ENCODE data around the gene FAM53B.
A peak's percentile ranks its signal among the peaks of the same experiment; 100 is the strongest.

FAM53B gene

GRCh38 chr10:124742413-124743190, 1.6 kb downstream of the FAM53B start:
- TF ChIP-seq CTCF (IDR thresholded peaks at IDR 0.05; ENCODE audit: control insufficient read depth, insufficient read depth, low read depth, low read length, missing control alignments), result peak; percentile 44
- DNase-seq (ENCODE audit: low read depth), result no peak
- H3K4me3 ChIP-seq (ENCODE audit: control insufficient read depth, low read depth, low read length), result peak overlapping the region; percentile 54

DNA sequence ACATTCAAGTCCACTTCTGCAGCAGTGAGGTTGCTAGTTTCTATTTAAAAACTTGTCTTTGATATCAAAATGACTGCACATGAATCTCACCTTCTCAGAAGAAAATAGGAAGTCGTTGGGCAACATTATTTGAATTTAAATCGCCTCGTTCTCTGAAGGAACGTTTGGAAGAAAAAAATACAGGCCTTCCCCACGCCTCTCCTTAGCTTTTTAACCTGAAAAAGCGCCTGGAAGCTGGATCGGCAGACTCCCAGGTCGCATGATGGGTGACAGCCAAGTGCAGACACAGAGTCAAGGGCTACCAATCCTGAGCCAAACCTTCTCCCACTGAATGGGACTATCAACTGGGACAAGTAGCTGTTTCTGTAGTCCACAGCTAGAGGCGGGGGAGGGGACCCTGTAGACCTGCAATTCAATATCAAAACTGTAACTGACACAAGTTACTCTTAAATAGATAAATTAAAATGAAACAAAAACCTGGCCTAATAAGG, 2.2 kb downstream of the FAM53B start:
- no peak for TF ChIP-seq CTCF (IDR thresholded peaks at IDR 0.05; ENCODE audit: control insufficient read depth, insufficient read depth, low read depth, low read length, missing control alignments)
- DNase-seq (ENCODE audit: low read depth), result no peak
- no peak overlapping the region for H3K4me3 ChIP-seq (ENCODE audit: control insufficient read depth, low read depth, low read length)

- DNase-seq (ENCODE audit: low read depth), result no peak
- H3K4me3 ChIP-seq (ENCODE audit: control insufficient read depth, low read depth, low read length), result no peak overlapping the region
- TF ChIP-seq CTCF (IDR thresholded peaks at IDR 0.05; ENCODE audit: control insufficient read depth, insufficient read depth, low read depth, low read length, missing control alignments), result peak; percentile 82
These were observed 2.8 kb downstream of the FAM53B start for GRCh38 chr10:124741281-124741921.

GRCh38 chr10:124740369-124741280, 3.6 kb downstream of the FAM53B start:
- peak overlapping the region; percentile 32 for H3K4me3 ChIP-seq (ENCODE audit: control insufficient read depth, low read depth, low read length)
- DNase-seq (ENCODE audit: low read depth), result no peak
- no peak for TF ChIP-seq CTCF (IDR thresholded peaks at IDR 0.05; ENCODE audit: control insufficient read depth, insufficient read depth, low read depth, low read length, missing control alignments)

GRCh38 chr10:124739986-124740368, 4.2 kb downstream of the FAM53B start:
- H3K4me3 ChIP-seq (ENCODE audit: control insufficient read depth, low read depth, low read length), result no peak overlapping the region
- TF ChIP-seq CTCF (IDR thresholded peaks at IDR 0.05; ENCODE audit: control insufficient read depth, insufficient read depth, low read depth, low read length, missing control alignments), result no peak

More at GRCh38 chr10:124739986-124740368, 4.2 kb downstream of the FAM53B start:
- no peak for DNase-seq (ENCODE audit: low read depth)
